SK-N-SH (cell line): ENCODE results near the gene CGGBP1.

Experiments used
- CHD2 ChIP-seq: fragments of 150-350 bp; IDR thresholded peaks from 2 replicates; pipeline ENCODE4 v1.6.1; 2018; ENCODE audit warnings: low read length; ENCODE audit not compliant: partially characterized antibody
- CTCF ChIP-seq: fragments of 200-600 bp; sonication (generic); IDR thresholded peaks from 2 replicates; pipeline ENCODE4 v1.6.1; 2017; ENCODE audit warnings: antibody characterized with exemption, mild to moderate bottlenecking, moderate library complexity
- RAD21 ChIP-seq: IDR thresholded peaks from 2 replicates; pipeline ENCODE4 v1.6.1; 2012; ENCODE audit warnings: mild to moderate bottlenecking, low read length

GRCh38 chr3:88058306-88058580 is 562 bp downstream of the CGGBP1 start:
- TF ChIP-seq CTCF: no peak
- no peak for TF ChIP-seq CHD2
- no peak for TF ChIP-seq RAD21
